Measurements from ENCODE around the gene PIM2. TPM values are rescaled to one million over a fixed set of nuclear protein-coding genes. Genes with fewer than 3 reads are reported as not detected.

Gene PIM2
- total RNA-seq, 4 donors from 2014 or later, result 9.6 to 14.0 (median 11.5) TPM

GRCh38 chrX:48920718-48921104 is 1.9 kb upstream of the PIM2 start:
- ATAC-seq (ENCODE audit: low FRiP score) (no peak), DNase-seq (ENCODE audit: low spot score) (no peak)
- no peak for TF ChIP-seq CTCF (IDR thresholded peaks at IDR 0.05)

- ATAC-seq (ENCODE audit: low FRiP score) (no peak), DNase-seq (ENCODE audit: low spot score) (no peak)
- TF ChIP-seq CTCF (IDR thresholded peaks at IDR 0.05), result no peak
Measured at GRCh38 chrX:48919947-48920717, 1.3 kb upstream of the PIM2 start.

GRCh38 chrX:48919360-48919841 is 577 bp upstream of the PIM2 start:
- TF ChIP-seq CTCF (IDR thresholded peaks at IDR 0.05), result no peak
- no peak for ATAC-seq (ENCODE audit: low FRiP score)

GRCh38 chrX:48918301-48918642 is 552 bp downstream of the PIM2 start:
- DNase-seq (ENCODE audit: low spot score) (no peak), ATAC-seq (ENCODE audit: low FRiP score) (no peak)
- no peak for TF ChIP-seq CTCF (IDR thresholded peaks at IDR 0.05)

More at GRCh38 chrX:48919360-48919841, 577 bp upstream of the PIM2 start:
- no peak for DNase-seq (ENCODE audit: low spot score)

- ATAC-seq (ENCODE audit: low FRiP score) (peak; percentile 81), DNase-seq (ENCODE audit: low spot score) (peak; percentile 87)
- TF ChIP-seq CTCF (IDR thresholded peaks at IDR 0.05), result peak in 1 of 3 donors; percentile 29
Measured at GRCh38 chrX:48917139-48918001, 1.5 kb downstream of the PIM2 start.

- ATAC-seq (ENCODE audit: low FRiP score) (no peak), DNase-seq (ENCODE audit: low spot score) (no peak)
- TF ChIP-seq CTCF (IDR thresholded peaks at IDR 0.05), result no peak
Measured at GRCh38 chrX:48914593-48915493, 4.0 kb downstream of the PIM2 start.

Measured in omental fat pad (tissue), 4 donors.